SJCRH30 (cell line): Measurements from ENCODE around the gene LPAR2. TPM values are rescaled to one million over a fixed set of nuclear protein-coding genes. Genes with fewer than 3 reads are reported as not detected.
A peak's percentile ranks its signal among the peaks of the same experiment; 100 is the strongest.
"Not testable (repeated sequence)": the region's sequence is repeated elsewhere in the genome, so short reads cannot be mapped to it uniquely, and the experiment has no call there.

ENCODE experiments used
- DNase-seq, 2 experiments: peaks; one replicate each; pipeline ENCODE4 v3.0.0-alpha.2; 2015 to 2020
- H3K27ac ChIP-seq: fragments of 250-450 bp; sonication (Bioruptor Pico); 2 replicates; pipeline ENCODE4 v1.5.1; 2020; ENCODE audit warnings: mild to moderate bottlenecking, moderate library complexity
- H3K27me3 ChIP-seq: fragments of 250-450 bp; sonication (Bioruptor Pico); 2 replicates; pipeline ENCODE4 v1.5.1; 2020; ENCODE audit warnings: mild to moderate bottlenecking, moderate library complexity
- H3K36me3 ChIP-seq: fragments of 250-450 bp; sonication (Bioruptor Pico); 2 replicates; pipeline ENCODE4 v1.5.1; 2020; ENCODE audit warnings: mild to moderate bottlenecking, moderate library complexity
- H3K4me1 ChIP-seq: fragments of 250-450 bp; sonication (Bioruptor Pico); 2 replicates; pipeline ENCODE4 v1.5.1; 2020; ENCODE audit warnings: mild to moderate bottlenecking, moderate library complexity
- H3K4me3 ChIP-seq: fragments of 250-450 bp; sonication (Bioruptor Pico); 2 replicates; pipeline ENCODE4 v1.5.1; 2020; ENCODE audit warnings: mild to moderate bottlenecking, moderate library complexity
- H3K9me3 ChIP-seq: fragments of 250-450 bp; sonication (Bioruptor Pico); replicated peaks from 2 replicates; pipeline ENCODE4 v1.5.1; 2020; ENCODE audit warnings: mild to moderate bottlenecking, moderate library complexity
- total RNA-seq: library from RNA; depleted of rRNA; stranded (reverse); fragments of >200 nt; shearing (Covaris generic); gene quantifications from 2 replicates; pipeline ENCODE4 v1.2.3, GENCODE V29; 2014

Gene LPAR2
- total RNA-seq, 1 experiment from 2014 or later: 1.9 TPM

- Histone ChIP-seq H3K27ac (no peak overlapping the region), H3K36me3 (0 out of 2 replicates have a peak, but pooled peaks cover 2% of the 10 kb centered on the region)
These were observed 2.4 kb upstream of the LPAR2 start for GRCh38 chr19:19630426-19630825.

GRCh38 chr19:19630062-19630414 lies 2.0 kb upstream of the LPAR2 start:
- Histone ChIP-seq H3K27me3 (no peaks in the 10 kb centered on the region), H3K9me3 (no peaks in the 10 kb centered on the region; the same call in 1 of the 2 replicates), H3K4me1 (no peaks in the 10 kb centered on the region), H3K4me3 (no peak overlapping the region), H3K36me3 (0 out of 2 replicates have a peak, but pooled peaks cover 2% of the 10 kb centered on the region), H3K27ac (no peak overlapping the region)
- DNase-seq: no peak

More at GRCh38 chr19:19630426-19630825, 2.4 kb upstream of the LPAR2 start:
- H3K4me1 ChIP-seq: no peaks in the 10 kb centered on the region
- no peak for DNase-seq
- H3K9me3 ChIP-seq: no peaks in the 10 kb centered on the region; the same call in 1 of the 2 replicates
- no peak overlapping the region for H3K4me3 ChIP-seq
- no peaks in the 10 kb centered on the region for H3K27me3 ChIP-seq

GRCh38 chr19:19628501-19629134 lies 598 bp upstream of the LPAR2 start:
- no peaks in the 10 kb centered on the region for H3K36me3 ChIP-seq
- no peaks in the 10 kb centered on the region for H3K4me1 ChIP-seq
- H3K27ac ChIP-seq: no peak overlapping the region
- H3K9me3 ChIP-seq: no peaks in the 10 kb centered on the region; the same call in 1 of the 2 replicates
- no peaks in the 10 kb centered on the region for H3K27me3 ChIP-seq
- DNase-seq: no peak
- H3K4me3 ChIP-seq: no peak overlapping the region

GRCh38 chr19:19626516-19627472 lies 1.2 kb downstream of the LPAR2 start:
- no peaks in the 10 kb centered on the region for H3K4me1 ChIP-seq
- no peak overlapping the region for H3K4me3 ChIP-seq
- no peaks in the 10 kb centered on the region for H3K27me3 ChIP-seq
- H3K9me3 ChIP-seq: no peaks in the 10 kb centered on the region
- H3K27ac ChIP-seq: no peak overlapping the region
- H3K36me3 ChIP-seq: no peaks in the 10 kb centered on the region
- DNase-seq: no peak

- H3K27ac ChIP-seq: no peak overlapping the region
- no peak overlapping the region for H3K4me3 ChIP-seq
- DNase-seq: no peak
- no peaks in the 10 kb centered on the region; the same call in 1 of the 2 replicates for H3K4me1 ChIP-seq
- no peaks in the 10 kb centered on the region for H3K9me3 ChIP-seq
- H3K27me3 ChIP-seq: no peaks in the 10 kb centered on the region; the same call in 1 of the 2 replicates
- no peaks in the 10 kb centered on the region for H3K36me3 ChIP-seq
These were observed 3.9 kb downstream of the LPAR2 start for GRCh38 chr19:19624032-19624570.

- Histone ChIP-seq H3K4me3 (no peak overlapping the region), H3K9me3 (no peaks in the 10 kb centered on the region), H3K27ac (no peak overlapping the region), H3K27me3 (no peaks in the 10 kb centered on the region; the same call in 1 of the 2 replicates), H3K4me1 (no peaks in the 10 kb centered on the region; the same call in 1 of the 2 replicates), H3K36me3 (no peaks in the 10 kb centered on the region)
- DNase-seq: no peak
These were observed 4.6 kb downstream of the LPAR2 start for GRCh38 chr19:19623383-19623782.

GRCh38 chr19:19619849-19620210 lies 8.2 kb downstream of the LPAR2 start:
- Histone ChIP-seq H3K27ac (no peak overlapping the region), H3K27me3 (no peaks in the 10 kb centered on the region; the same call in 1 of the 2 replicates), H3K9me3 (no peaks in the 10 kb centered on the region), H3K4me1 (no peaks in the 10 kb centered on the region; the same call in 1 of the 2 replicates), H3K36me3 (no peaks in the 10 kb centered on the region), H3K4me3 (no peak overlapping the region)
- no peak for DNase-seq

GRCh38 chr19:19619181-19619848 lies 8.7 kb downstream of the LPAR2 start:
- no peaks in the 10 kb centered on the region for H3K36me3 ChIP-seq
- no peaks in the 10 kb centered on the region for H3K9me3 ChIP-seq
- H3K27me3 ChIP-seq: no peaks in the 10 kb centered on the region; the same call in 1 of the 2 replicates
- peak overlapping the region; percentile 60 for H3K4me3 ChIP-seq
- no peak for DNase-seq
- no peaks in the 10 kb centered on the region; the same call in 1 of the 2 replicates for H3K4me1 ChIP-seq
- H3K27ac ChIP-seq: no peak overlapping the region

- Histone ChIP-seq H3K9me3 (no peaks in the 10 kb centered on the region), H3K36me3 (no peaks in the 10 kb centered on the region), H3K27me3 (no peaks in the 10 kb centered on the region; the same call in 1 of the 2 replicates), H3K27ac (no peak within 1 kb of the TSS), H3K4me3 (peak within 1 kb of the TSS; percentile 60), H3K4me1 (no peaks in the 10 kb centered on the region; the same call in 1 of the 2 replicates)
- DNase-seq: peak; percentile 97
These were observed 9.6 kb downstream of the LPAR2 start, which contains the start of gene PBX4 for GRCh38 chr19:19618219-19619051. TSS of gene PBX4 (minus strand) at chr19:19618687. CDS start at chr19:19618629, 58 bp downstream.

- DNase-seq: no peak
- no peaks in the 10 kb centered on the region for H3K9me3 ChIP-seq
- H3K36me3 ChIP-seq: no peaks in the 10 kb centered on the region
- no peak overlapping the region for H3K4me3 ChIP-seq
- H3K27me3 ChIP-seq: no peaks in the 10 kb centered on the region; the same call in 1 of the 2 replicates
- no peak overlapping the region for H3K27ac ChIP-seq
- H3K4me1 ChIP-seq: no peaks in the 10 kb centered on the region; the same call in 1 of the 2 replicates
These were observed 12.9 kb downstream of the LPAR2 start for GRCh38 chr19:19615086-19615485.

GRCh38 chr19:19613506-19613905 lies 14.5 kb downstream of the LPAR2 start:
- H3K27me3 ChIP-seq: no peaks in the 10 kb centered on the region
- H3K4me3 ChIP-seq: no peak overlapping the region
- no peak overlapping the region for H3K27ac ChIP-seq
- H3K4me1 ChIP-seq: no peaks in the 10 kb centered on the region
- no peaks in the 10 kb centered on the region for H3K9me3 ChIP-seq
- no peaks in the 10 kb centered on the region for H3K36me3 ChIP-seq
- no peak for DNase-seq

GRCh38 chr19:19610376-19611202 lies 17.4 kb downstream of the LPAR2 start:
- no peak for DNase-seq
- no peak overlapping the region for H3K27ac ChIP-seq

GRCh38 chr19:19606686-19607085 lies 21.3 kb downstream of the LPAR2 start:
- not testable (repeated sequence) for DNase-seq, H3K4me3 ChIP-seq, H3K9me3 ChIP-seq, H3K36me3 ChIP-seq, H3K27me3 ChIP-seq, H3K27ac ChIP-seq, H3K4me1 ChIP-seq

More at GRCh38 chr19:19610376-19611202, 17.4 kb downstream of the LPAR2 start:
- H3K4me1 ChIP-seq: peaks cover 5% of the 10 kb centered on the region; the same call in 1 of the 2 replicates
- H3K27me3 ChIP-seq: no peaks in the 10 kb centered on the region
- no peaks in the 10 kb centered on the region for H3K9me3 ChIP-seq
- no peak overlapping the region for H3K4me3 ChIP-seq
- no peaks in the 10 kb centered on the region for H3K36me3 ChIP-seq
